HG03469 (cell line): Measurements from ENCODE around the gene PCDHA10.

ENCODE experiments used
- ATAC-seq: cut with Tn5 transposase; IDR thresholded peaks from one replicate; pipeline ENCODE4 v1.9.1; 2021; ENCODE audit warnings: mild to moderate bottlenecking, moderate library complexity, moderate number of reproducible peaks; ENCODE audit not compliant: unreplicated experiment

PCDHA10 gene

GRCh38 chr5:140883373-140883772, 27.7 kb downstream of the PCDHA10 start:
- no peak for ATAC-seq

GRCh38 chr5:140883927-140884697, 28.4 kb downstream of the PCDHA10 start:
- ATAC-seq: no peak

GRCh38 chr5:140916325-140916724, 60.6 kb downstream of the PCDHA10 start:
- no peak for ATAC-seq
